ENCODE measurements around the gene VWA1.
A peak's percentile ranks its signal among the peaks of the same experiment; 100 is the strongest.

Gene VWA1

DNA sequence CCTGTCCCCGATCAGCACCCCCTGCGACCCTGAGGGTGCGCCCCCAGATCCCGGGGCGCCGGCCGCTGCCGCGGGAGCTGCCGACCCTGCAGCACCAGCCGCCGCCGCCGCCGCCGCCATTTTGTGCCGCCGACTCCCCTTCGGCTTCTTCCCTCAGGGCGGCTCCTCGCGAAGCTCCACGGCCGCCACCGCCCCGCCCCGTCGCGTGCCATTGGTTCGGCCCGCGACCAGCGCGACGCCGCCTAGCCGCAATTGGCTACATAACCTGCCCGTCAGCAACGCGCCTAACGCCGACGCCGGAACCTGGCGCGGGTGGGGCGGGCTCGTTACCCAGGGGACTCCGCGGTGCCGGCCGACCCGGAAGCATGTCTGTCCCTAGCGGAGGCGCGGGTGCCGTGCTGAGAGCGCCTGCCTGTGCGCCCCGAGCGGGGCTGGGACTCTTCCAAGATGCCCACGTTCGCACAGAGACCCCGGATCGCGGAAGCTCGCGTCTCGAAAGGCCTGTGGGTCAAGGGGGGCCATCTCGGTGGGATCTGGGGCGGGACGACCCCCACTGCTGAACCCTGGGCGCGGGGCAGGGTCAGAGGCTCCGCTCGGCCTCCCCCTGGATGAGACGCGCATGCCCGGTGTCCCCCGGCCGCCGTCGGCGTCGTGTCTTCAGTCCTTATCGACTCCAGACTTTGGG is 36.2 kb upstream of the VWA1 start, which contains the start of gene CCNL2 (continued):
- TF ChIP-seq, protein P1, sequence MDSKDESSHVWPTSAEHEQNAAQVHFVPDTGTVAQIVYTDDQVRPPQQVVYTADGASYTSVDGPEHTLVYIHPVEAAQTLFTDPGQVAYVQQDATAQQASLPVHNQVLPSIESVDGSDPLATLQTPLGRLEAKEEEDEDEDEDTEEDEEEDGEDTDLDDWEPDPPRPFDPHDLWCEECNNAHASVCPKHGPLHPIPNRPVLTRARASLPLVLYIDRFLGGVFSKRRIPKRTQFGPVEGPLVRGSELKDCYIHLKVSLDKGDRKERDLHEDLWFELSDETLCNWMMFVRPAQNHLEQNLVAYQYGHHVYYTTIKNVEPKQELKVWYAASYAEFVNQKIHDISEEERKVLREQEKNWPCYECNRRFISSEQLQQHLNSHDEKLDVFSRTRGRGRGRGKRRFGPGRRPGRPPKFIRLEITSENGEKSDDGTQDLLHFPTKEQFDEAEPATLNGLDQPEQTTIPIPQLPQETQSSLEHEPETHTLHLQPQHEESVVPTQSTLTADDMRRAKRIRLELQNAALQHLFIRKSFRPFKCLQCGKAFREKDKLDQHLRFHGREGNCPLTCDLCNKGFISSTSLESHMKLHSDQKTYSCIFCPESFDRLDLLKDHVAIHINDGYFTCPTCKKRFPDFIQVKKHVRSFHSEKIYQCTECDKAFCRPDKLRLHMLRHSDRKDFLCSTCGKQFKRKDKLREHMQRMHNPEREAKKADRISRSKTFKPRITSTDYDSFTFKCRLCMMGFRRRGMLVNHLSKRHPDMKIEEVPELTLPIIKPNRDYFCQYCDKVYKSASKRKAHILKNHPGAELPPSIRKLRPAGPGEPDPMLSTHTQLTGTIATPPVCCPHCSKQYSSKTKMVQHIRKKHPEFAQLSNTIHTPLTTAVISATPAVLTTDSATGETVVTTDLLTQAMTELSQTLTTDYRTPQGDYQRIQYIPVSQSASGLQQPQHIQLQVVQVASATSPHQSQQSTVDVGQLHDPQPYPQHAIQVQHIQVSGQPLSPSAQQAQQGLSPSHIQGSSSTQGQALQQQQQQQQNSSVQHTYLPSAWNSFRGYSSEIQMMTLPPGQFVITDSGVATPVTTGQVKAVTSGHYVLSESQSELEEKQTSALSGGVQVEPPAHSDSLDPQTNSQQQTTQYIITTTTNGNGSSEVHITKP (tag by site-specific recombination; IDR thresholded peaks at IDR 0.05): 0 out of 2 replicates have a peak, but pooled peaks have one; percentile 50
- TF ChIP-seq ZSCAN30 (tag by site-specific recombination; IDR thresholded peaks at IDR 0.05) (peak; percentile 50; the same call in 1 of the 2 replicates), ZBTB1 (tag by site-specific recombination; IDR thresholded peaks at IDR 0.05) (no peak), ZBTB8A (tag by site-specific recombination; IDR thresholded peaks at IDR 0.05) (peak; percentile 81), TCF7L2 (IDR thresholded peaks at IDR 0.05; ENCODE audit: borderline replicate concordance, low read depth, low read length) (no peak), ZNF776 (tag by site-specific recombination; IDR thresholded peaks at IDR 0.05; ENCODE audit: borderline replicate concordance) (no peak), ZNF707 (tag by site-specific recombination; IDR thresholded peaks at IDR 0.05) (no peak), OVOL3 (tag by site-specific recombination; IDR thresholded peaks at IDR 0.05) (peak; percentile 56; the same call in 1 of the 2 replicates), KLF8 (tag by site-specific recombination; IDR thresholded peaks at IDR 0.05) (peak; percentile 96), ZNF391 (tag by site-specific recombination; IDR thresholded peaks at IDR 0.05; ENCODE audit: borderline replicate concordance, low read depth) (no peak), ZNF501 (tag by site-specific recombination; IDR thresholded peaks at IDR 0.05) (peak; percentile 63), ZNF473 (tag by site-specific recombination; IDR thresholded peaks at IDR 0.05) (no peak), ZNF571 (tag by site-specific recombination; IDR thresholded peaks at IDR 0.05) (no peak), ZNF211 (tag by site-specific recombination; IDR thresholded peaks at IDR 0.05; ENCODE audit: low read depth) (no peak), ZNF664 (tag by site-specific recombination; IDR thresholded peaks at IDR 0.05) (no peak), HOXD13 (CRISPR knock-in tag; IDR thresholded peaks at IDR 0.05; ENCODE audit: borderline replicate concordance) (no peak), ZNF560 (tag by site-specific recombination; IDR thresholded peaks at IDR 0.05; ENCODE audit: borderline replicate concordance) (no peak), WT1 (tag by site-specific recombination; IDR thresholded peaks at IDR 0.05) (peak; percentile 46; the same call in 1 of the 2 replicates), ZNF514 (tag by site-specific recombination; IDR thresholded peaks at IDR 0.05) (no peak), ZNF777 (tag by site-specific recombination; IDR thresholded peaks at IDR 0.05; ENCODE audit: borderline replicate concordance) (no peak), ZNF10 (tag by site-specific recombination; IDR thresholded peaks at IDR 0.05) (no peak), ZSCAN23 (tag by site-specific recombination; IDR thresholded peaks at IDR 0.05) (no peak)
- TF ChIP-seq, protein P2, sequence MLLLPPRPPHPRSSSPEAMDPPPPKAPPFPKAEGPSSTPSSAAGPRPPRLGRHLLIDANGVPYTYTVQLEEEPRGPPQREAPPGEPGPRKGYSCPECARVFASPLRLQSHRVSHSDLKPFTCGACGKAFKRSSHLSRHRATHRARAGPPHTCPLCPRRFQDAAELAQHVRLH (tag by site-specific recombination; IDR thresholded peaks at IDR 0.05): no peak
- TF ChIP-seq, protein P3, sequence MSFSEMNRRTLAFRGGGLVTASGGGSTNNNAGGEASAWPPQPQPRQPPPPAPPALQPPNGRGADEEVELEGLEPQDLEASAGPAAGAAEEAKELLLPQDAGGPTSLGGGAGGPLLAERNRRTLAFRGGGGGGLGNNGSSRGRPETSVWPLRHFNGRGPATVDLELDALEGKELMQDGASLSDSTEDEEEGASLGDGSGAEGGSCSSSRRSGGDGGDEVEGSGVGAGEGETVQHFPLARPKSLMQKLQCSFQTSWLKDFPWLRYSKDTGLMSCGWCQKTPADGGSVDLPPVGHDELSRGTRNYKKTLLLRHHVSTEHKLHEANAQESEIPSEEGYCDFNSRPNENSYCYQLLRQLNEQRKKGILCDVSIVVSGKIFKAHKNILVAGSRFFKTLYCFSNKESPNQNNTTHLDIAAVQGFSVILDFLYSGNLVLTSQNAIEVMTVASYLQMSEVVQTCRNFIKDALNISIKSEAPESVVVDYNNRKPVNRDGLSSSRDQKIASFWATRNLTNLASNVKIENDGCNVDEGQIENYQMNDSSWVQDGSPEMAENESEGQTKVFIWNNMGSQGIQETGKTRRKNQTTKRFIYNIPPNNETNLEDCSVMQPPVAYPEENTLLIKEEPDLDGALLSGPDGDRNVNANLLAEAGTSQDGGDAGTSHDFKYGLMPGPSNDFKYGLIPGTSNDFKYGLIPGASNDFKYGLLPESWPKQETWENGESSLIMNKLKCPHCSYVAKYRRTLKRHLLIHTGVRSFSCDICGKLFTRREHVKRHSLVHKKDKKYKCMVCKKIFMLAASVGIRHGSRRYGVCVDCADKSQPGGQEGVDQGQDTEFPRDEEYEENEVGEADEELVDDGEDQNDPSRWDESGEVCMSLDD (tag by site-specific recombination; IDR thresholded peaks at IDR 0.05): peak; percentile 81
- TF ChIP-seq, protein P4, sequence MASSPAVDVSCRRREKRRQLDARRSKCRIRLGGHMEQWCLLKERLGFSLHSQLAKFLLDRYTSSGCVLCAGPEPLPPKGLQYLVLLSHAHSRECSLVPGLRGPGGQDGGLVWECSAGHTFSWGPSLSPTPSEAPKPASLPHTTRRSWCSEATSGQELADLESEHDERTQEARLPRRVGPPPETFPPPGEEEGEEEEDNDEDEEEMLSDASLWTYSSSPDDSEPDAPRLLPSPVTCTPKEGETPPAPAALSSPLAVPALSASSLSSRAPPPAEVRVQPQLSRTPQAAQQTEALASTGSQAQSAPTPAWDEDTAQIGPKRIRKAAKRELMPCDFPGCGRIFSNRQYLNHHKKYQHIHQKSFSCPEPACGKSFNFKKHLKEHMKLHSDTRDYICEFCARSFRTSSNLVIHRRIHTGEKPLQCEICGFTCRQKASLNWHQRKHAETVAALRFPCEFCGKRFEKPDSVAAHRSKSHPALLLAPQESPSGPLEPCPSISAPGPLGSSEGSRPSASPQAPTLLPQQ (tag by site-specific recombination; IDR thresholded peaks at IDR 0.05): no peak; the same call in 1 of the 2 replicates
- TF ChIP-seq, protein P5, sequence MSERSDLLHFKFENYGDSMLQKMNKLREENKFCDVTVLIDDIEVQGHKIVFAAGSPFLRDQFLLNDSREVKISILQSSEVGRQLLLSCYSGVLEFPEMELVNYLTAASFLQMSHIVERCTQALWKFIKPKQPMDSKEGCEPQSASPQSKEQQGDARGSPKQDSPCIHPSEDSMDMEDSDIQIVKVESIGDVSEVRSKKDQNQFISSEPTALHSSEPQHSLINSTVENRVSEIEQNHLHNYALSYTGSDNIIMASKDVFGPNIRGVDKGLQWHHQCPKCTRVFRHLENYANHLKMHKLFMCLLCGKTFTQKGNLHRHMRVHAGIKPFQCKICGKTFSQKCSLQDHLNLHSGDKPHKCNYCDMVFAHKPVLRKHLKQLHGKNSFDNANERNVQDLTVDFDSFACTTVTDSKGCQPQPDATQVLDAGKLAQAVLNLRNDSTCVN (tag by site-specific recombination; optimal IDR thresholded peaks at IDR 0.05): peak; percentile 97
- TF ChIP-seq, protein P6, sequence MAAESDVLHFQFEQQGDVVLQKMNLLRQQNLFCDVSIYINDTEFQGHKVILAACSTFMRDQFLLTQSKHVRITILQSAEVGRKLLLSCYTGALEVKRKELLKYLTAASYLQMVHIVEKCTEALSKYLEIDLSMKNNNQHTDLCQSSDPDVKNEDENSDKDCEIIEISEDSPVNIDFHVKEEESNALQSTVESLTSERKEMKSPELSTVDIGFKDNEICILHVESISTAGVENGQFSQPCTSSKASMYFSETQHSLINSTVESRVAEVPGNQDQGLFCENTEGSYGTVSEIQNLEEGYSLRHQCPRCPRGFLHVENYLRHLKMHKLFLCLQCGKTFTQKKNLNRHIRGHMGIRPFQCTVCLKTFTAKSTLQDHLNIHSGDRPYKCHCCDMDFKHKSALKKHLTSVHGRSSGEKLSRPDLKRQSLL (tag by site-specific recombination; IDR thresholded peaks at IDR 0.05): no peak
